Raji (cell line): ENCODE results near the gene TRABD2B.

ENCODE experiments used
- POLR2A ChIP-seq: IDR thresholded peaks from 2 replicates; pipeline ENCODE4 v1.6.1; 2011; ENCODE audit warnings: low read depth, low read length, control low read depth; ENCODE audit not compliant: insufficient read depth

The TRABD2B gene

DNA sequence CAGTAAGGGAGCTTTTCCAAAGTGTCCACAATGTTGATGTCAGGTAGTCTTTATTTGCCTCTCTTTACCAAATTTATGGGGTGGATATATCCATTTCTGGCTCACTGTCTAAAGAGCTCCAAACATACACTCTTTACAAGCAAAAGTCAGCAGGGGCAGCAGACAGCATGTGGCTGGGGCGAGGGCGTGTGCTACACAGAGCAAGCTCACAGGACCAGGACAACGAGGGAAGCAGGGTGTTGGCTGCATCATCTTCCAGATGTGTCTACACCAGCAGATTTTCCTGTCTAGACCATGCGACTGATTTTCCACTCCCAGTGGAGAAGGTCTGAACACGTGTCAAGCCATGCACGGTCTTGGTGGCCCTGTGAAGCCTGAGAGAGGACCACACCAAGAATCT lies 123.8 kb downstream of the TRABD2B start:
- no peak for TF ChIP-seq POLR2A

GRCh38 chr1:47872886-47873285 lies 124.3 kb downstream of the TRABD2B start:
- TF ChIP-seq POLR2A, result no peak

DNA sequence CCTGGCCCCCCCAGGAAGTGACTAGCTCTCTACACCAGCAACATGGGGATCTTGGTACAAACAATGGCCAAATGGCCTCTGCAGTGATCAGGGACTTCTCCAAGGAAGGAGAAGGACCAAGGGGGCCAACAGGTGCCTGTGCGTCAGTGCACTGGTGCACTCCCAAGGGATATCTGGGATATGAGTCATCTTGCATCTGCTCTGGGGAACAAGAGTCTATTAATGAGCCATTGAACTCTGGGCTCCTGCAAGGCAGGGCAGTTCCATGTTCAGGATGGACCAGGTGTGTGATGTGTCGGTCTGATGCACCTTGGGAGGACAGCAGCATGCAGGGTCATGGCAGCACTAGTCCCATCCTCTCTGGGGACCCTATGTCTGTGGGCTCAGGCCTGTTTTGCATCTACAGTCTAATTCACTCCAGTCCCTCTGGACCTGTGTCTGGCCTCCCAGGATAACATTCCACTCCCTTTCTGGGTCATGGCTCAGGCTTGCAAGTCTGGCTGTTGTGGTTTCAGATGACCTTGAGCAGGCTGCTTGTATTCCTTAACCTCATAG lies 125.3 kb downstream of the TRABD2B start:
- TF ChIP-seq POLR2A, result no peak

DNA sequence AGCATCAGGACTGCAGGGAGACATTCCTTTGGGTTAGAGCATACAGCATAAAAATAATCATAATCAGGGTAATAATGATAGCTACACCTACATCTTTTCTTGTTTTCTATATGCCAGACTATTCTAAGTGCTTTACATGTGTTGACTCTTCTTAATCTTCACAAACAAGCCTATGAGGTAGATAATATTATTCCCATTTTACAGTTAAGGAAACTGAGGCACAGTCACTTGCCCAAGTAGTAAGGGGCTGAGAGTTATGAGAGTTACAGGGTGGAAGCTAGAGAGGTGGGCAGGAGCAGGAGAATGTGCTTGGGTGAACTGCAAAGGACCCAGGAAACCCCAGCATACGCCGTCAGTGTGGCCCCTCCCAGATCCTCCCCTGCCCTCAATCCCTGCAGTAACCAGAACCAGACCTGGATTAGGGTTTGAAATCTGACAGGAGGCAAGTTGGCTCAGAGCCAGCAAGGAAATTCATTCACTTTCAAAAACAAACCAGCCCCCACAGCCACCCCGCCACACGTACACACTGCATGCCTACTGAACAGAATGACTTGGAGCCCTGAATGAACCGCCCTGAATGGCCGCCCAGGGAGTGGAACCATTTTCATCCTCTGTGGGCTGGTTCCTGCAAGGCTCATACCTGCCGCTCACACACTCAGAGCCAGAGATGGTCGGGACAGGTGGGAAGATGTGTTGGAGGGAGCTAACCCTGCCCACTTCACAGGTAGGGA lies 126.1 kb downstream of the TRABD2B start:
- TF ChIP-seq POLR2A, result no peak

GRCh38 chr1:47870480-47870879 lies 126.7 kb downstream of the TRABD2B start:
- no peak for TF ChIP-seq POLR2A

GRCh38 chr1:47868348-47868676 lies 128.9 kb downstream of the TRABD2B start:
- no peak for TF ChIP-seq POLR2A

DNA sequence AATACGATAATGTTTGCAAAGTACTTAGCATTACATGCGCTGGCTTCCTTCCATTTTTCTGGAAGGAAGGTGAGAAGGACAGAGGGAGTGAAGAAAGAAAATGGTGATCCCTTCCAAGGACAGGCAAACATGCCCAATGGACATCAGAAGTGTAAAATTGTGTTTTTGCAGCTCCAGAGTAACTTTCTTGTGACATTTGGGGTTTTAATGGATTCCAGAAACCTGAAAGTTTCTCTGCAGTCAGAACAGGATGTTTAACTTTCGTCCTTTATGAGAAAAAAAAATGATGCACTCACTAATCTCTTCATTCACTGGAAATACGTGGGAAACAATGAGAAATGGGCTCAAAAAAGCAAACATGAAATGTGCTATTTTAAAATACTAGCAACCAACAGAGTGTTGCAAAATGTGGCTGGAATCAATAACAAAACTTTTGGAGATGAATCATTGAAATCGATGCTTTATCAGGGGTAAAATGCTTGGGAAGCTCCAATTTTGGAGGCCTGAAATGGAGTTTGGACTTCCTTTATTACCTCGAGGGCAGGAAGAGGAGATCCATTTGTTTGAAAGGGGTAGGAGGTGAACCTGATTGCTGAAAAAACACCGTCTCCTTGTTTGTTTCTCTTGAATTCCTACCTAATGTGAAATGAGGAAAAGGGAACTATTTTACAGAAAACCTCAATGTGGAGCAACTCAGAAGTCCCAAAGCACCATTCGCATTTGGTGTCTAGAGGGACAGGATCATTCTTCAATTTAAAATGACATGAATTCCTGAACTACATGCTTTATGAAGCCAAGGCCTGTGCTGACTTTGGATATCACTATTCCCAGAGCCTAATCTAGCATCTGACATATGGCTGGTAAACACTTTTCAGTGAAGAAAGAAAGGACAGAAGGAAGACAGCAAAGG lies 129.5 kb downstream of the TRABD2B start:
- no peak for TF ChIP-seq POLR2A

GRCh38 chr1:47866601-47867437 lies 130.4 kb downstream of the TRABD2B start:
- TF ChIP-seq POLR2A, result no peak

DNA sequence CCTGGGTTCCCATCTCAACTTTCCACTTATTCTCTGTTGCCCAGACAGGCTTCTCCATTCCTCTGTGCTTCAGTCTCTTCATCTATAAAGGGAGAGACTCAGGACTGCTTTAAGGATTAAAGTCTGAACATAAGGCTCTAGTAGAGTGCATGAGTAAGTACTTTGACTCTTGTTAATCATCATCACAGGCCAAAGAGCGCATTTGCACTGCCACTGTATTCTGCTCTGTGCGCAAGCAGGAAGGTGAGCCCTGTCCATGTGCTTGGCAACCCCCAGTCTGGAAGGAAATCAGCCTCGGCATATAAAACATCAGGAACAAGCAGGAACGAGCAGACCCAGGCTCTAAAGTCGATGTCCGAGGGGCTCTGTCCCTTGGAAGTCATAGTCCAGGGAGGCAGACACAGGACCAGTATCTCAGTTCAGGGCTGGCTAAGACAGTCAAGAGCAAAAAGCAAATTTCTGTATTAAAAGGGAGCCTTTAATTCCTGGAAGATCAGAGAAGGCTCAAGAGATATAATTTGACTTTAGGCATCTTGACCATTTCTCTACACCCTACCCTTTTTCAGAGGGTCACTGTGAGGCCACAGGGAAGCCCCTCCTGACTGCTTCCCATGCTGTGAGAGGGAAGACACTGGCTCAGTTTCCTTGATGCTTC lies 131.2 kb downstream of the TRABD2B start:
- TF ChIP-seq POLR2A, result no peak

DNA sequence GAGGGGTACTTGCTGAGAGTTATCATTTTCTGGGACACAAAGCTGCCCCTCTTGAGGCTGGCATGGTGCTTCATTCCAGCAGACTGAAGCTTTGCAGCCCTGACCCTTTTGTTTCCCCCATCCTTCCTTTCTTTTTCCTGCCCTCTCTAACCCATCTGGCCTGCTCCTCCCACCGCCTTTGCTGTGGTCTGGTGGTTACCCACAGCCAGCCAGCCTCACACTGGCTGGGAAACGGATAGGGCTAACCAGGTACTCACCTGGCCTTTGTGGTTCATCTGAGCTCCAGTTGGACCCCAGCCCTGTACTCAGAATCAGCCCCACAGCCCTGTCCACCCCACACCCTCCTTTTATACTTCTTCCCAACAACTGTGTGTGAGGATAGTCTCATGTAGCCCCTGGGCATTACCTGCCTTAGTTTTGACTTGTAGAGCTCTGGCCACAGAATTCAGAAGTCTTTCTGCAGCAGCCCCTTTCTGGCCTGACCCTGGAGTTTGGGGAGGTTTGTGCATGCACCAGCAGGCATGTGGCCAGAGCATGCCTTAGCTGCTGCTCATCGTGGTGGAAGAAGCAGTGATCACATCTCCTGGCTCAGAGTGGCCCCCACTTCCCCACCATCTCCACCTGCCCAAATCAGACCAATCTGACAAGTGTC lies 138.0 kb downstream of the TRABD2B start:
- no peak for TF ChIP-seq POLR2A

GRCh38 chr1:47856996-47857395 lies 140.2 kb downstream of the TRABD2B start:
- no peak for TF ChIP-seq POLR2A

- no peak for TF ChIP-seq POLR2A
Observed at GRCh38 chr1:47855230-47855629, 142.0 kb downstream of the TRABD2B start.

GRCh38 chr1:47854552-47855144 lies 142.5 kb downstream of the TRABD2B start:
- TF ChIP-seq POLR2A, result no peak

- TF ChIP-seq POLR2A, result no peak
Observed at GRCh38 chr1:47853852-47854251, 143.3 kb downstream of the TRABD2B start.
